H1 (cell line): ENCODE results near the gene SLAMF6.

ENCODE experiments used
- CHD1 ChIP-seq: IDR thresholded peaks from 2 replicates; pipeline ENCODE4 v1.6.1; 2012; ENCODE audit warnings: low read depth, low read length, improper control_type of control experiment
- CHD2 ChIP-seq: IDR thresholded peaks from 2 replicates; pipeline ENCODE4 v1.6.1; 2012; ENCODE audit warnings: low read length, improper control_type of control experiment
- CTCF ChIP-seq, 3 experiments: IDR thresholded peaks; 1 replicate in 2 of 3; 2 replicates in 1 of 3; pipeline versions ENCODE4 v1.5.1 to v1.6.1; 2011; ENCODE audit warnings: low read length in 3 of 3, mild to moderate bottlenecking in 3 of 3, inconsistent platforms in 2 of 3, low read depth in 1 of 3, moderate library complexity in 1 of 3; ENCODE audit not compliant: insufficient read depth in 1 of 3; ENCODE audit errors: control extremely low read depth in 1 of 3
- EP300 ChIP-seq, 2 experiments: IDR thresholded peaks; 1 replicate in 1 of 2; 2 replicates in 1 of 2; pipeline ENCODE4 v1.6.1; 2011 to 2012; ENCODE audit warnings: low read depth in 2 of 2, low read length in 2 of 2, mild to moderate bottlenecking in 2 of 2, borderline replicate concordance in 1 of 2, inconsistent platforms in 1 of 2, moderate library complexity in 1 of 2
- EZH2 ChIP-seq: fragments of 200-600 bp; sonication (generic); IDR thresholded peaks from 2 replicates; pipeline ENCODE4 v1.7.1; 2012; ENCODE audit warnings: low read depth, mild to moderate bottlenecking, moderate library complexity, low read length, inconsistent platforms; ENCODE audit not compliant: severe bottlenecking
- GABPA ChIP-seq: IDR thresholded peaks from 2 replicates; pipeline ENCODE4 v1.6.1; 2011; ENCODE audit warnings: mild to moderate bottlenecking, low read length, moderate library complexity, borderline replicate concordance; ENCODE audit not compliant: insufficient read depth
- GTF2F1 ChIP-seq: IDR thresholded peaks from 2 replicates; pipeline ENCODE4 v1.6.1; 2012; ENCODE audit warnings: low read depth, low read length, improper control_type of control experiment, borderline replicate concordance
- JUND ChIP-seq: IDR thresholded peaks from 2 replicates; pipeline ENCODE4 v1.6.1; 2011; ENCODE audit warnings: mild to moderate bottlenecking, improper control_type of control experiment, low read length
- MAX ChIP-seq: IDR thresholded peaks from 2 replicates; pipeline ENCODE4 v1.6.1; 2012; ENCODE audit warnings: inconsistent platforms
- POLR2A ChIP-seq, 2 experiments: IDR thresholded peaks; 1 replicate in 1 of 2; 2 replicates in 1 of 2; pipeline ENCODE4 v1.6.1; 2011; ENCODE audit warnings: low read depth in 2 of 2, low read length in 2 of 2, mild to moderate bottlenecking in 2 of 2; ENCODE audit errors: control extremely low read depth in 1 of 2
- SIN3A ChIP-seq, 2 experiments: IDR thresholded peaks in 1 of 2; conservative IDR thresholded peaks in 1 of 2; 2 replicates each; pipeline ENCODE4 v1.6.1; 2011 to 2012; ENCODE audit warnings: low read length in 2 of 2, improper control_type of control experiment in 1 of 2, low read depth in 1 of 2, mild to moderate bottlenecking in 1 of 2
- SIRT6 ChIP-seq: IDR thresholded peaks from one replicate; pipeline ENCODE4 v1.7.1; 2012; ENCODE audit warnings: low read length, inconsistent platforms
- SP1 ChIP-seq: IDR thresholded peaks from 2 replicates; pipeline ENCODE4 v1.6.1; 2011; ENCODE audit warnings: low read depth, low read length
- TBP ChIP-seq: IDR thresholded peaks from 2 replicates; pipeline ENCODE4 v1.6.1; 2011; ENCODE audit warnings: low read depth, low read length, improper control_type of control experiment

DNA sequence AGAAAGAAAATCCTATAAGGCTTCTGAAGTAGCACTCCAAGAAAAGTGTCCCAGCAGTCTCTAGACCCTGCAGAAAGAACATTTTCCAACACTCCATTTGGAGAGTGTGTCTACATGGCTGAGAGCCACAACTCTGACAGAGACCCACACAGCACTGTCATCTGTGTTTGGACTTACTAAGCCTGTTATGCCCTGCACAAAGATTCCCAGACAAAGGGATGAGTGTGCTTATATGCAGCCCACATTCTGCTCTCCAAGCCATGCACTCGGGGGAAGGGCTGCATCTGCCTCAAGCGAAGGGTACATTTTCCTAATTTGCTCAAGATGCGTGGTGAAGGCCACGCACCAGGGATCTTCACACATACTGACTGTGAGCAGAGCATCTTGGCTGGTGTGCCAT, 24.4 kb upstream of the SLAMF6 start:
- TF ChIP-seq CTCF (IDR thresholded peaks at IDR 0.05; ENCODE audit: control extremely low read depth in 1 of 3, insufficient read depth in 1 of 3, low read depth in 1 of 3, low read length in 3 of 3) (no peak), SP1 (no peak), SIRT6 (no peak), TBP (no peak), GTF2F1 (no peak), SIN3A (conservative IDR thresholded peaks at IDR 0.05 in 1 of 2, IDR thresholded peaks at IDR 0.05 in 1 of 2; ENCODE audit: low read depth in 1 of 2, low read length in 2 of 2) (no peak), GABPA (no peak), POLR2A (IDR thresholded peaks at IDR 0.05; ENCODE audit: control extremely low read depth in 1 of 2, low read depth in 2 of 2, low read length in 2 of 2) (no peak), CHD1 (no peak), CHD2 (no peak), EP300 (IDR thresholded peaks at IDR 0.05; ENCODE audit: borderline replicate concordance in 1 of 2, low read depth in 2 of 2, low read length in 2 of 2) (no peak), MAX (no peak), JUND (no peak), EZH2 (no peak)
